GM18858 (cell line): ENCODE data around the gene CASP4.

Experiments used
- ATAC-seq: cut with Tn5 transposase; IDR thresholded peaks from one replicate; pipeline ENCODE4 v1.9.1; 2021; ENCODE audit not compliant: unreplicated experiment

Gene CASP4

DNA sequence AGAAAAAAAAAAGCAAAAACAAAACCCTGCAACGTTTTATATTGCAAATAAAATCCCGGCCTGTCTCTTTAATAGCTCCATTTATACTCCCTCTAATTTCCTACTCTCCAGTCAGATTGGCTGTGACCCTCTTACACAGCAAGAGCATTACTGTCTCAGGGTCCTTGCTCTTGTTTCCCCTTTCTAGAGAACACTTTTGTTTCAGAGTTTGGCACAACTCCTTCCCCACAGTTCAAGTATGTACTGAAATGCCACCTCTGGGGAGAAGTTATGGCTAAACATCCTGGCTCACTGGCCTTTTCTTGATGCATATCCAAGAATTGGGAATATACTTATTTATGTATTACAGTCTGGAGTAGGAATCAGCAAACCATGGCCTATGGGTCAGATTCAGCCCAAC, 72.7 kb downstream of the CASP4 start:
- ATAC-seq = no peak

DNA sequence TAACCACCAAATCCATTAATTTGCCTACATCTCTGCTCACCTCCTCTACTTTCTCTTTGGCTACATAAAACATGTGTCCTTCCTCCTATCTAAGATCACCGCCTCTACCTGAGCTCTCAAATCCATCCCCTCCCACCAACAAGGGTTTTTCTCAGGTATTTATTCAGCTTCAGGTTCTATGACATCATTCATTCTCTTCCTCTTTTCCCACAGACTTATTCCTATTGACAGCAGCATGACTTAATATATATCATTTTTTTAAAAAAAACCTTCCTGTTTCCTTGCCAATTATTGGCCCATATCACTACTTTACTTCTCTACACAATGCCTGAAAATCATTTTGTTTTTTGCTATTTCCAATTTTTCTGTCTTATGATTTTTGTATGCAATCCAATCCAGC, 74.5 kb downstream of the CASP4 start:
- no peak for ATAC-seq
